NT2/D1 (cell line): Measurements from ENCODE around the gene ZNF396.

Experiments
- DNase-seq: peaks from one replicate; pipeline ENCODE4 v3.0.0-alpha.2; 2011; ENCODE audit warnings: low read depth, low spot score
- H3K27me3 ChIP-seq: 2 replicates; pipeline ENCODE4 v1.6.0; 2011; ENCODE audit warnings: mild to moderate bottlenecking; ENCODE audit not compliant: insufficient read length, insufficient read depth
- H3K36me3 ChIP-seq: 2 replicates; pipeline ENCODE4 v1.6.1; 2011; ENCODE audit warnings: mild to moderate bottlenecking, low read length, mixed read lengths; ENCODE audit not compliant: insufficient read depth, insufficient read length
- H3K4me1 ChIP-seq: 2 replicates; pipeline ENCODE4 v1.5.1; 2011; ENCODE audit not compliant: insufficient read depth, insufficient read length
- H3K4me3 ChIP-seq: 2 replicates; pipeline ENCODE4 v1.5.1; 2011; ENCODE audit warnings: low read depth; ENCODE audit not compliant: insufficient read length
- H3K9ac ChIP-seq: 2 replicates; pipeline ENCODE4 v1.6.0; 2011; ENCODE audit warnings: low read depth; ENCODE audit not compliant: insufficient read length
- H3K9me3 ChIP-seq: 2 replicates; pipeline ENCODE4 v1.5.1; 2011; ENCODE audit warnings: mild to moderate bottlenecking, low read length; ENCODE audit not compliant: insufficient read depth
- SUZ12 ChIP-seq: IDR thresholded peaks from 2 replicates; pipeline ENCODE4 v1.6.1; 2011; ENCODE audit not compliant: insufficient read length, insufficient read depth; ENCODE audit errors: extremely low read depth
- YY1 ChIP-seq: IDR thresholded peaks from 2 replicates; pipeline ENCODE4 v1.6.1; 2011; ENCODE audit not compliant: insufficient read length, insufficient read depth
- ZNF274 ChIP-seq: IDR thresholded peaks from 2 replicates; pipeline ENCODE4 v1.6.1; 2011; ENCODE audit warnings: mild to moderate bottlenecking, low read depth, low read length

The ZNF396 gene

DNA sequence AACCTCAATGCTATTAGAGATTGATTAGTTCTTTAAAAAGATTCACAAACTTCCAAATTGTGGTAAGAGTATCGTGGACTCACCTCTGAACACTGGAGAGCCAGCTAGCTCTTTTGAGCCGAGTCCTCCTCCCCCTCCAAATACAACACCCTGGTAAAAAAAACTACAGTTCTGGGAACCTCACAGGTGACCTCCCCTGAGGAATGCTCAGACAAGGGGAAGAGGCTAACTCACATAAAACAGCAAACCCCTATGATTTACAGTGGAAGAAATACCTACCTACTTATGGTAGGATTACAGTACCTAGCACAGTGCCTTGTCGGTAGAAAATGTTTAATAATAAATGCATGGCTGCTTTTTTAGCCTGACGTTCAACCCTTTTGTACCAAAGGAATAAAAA lies 41.3 kb downstream of the ZNF396 start:
- Histone ChIP-seq H3K9ac (no peak overlapping the region), H3K9me3 (no peaks in the 10 kb centered on the region), H3K4me3 (no peak overlapping the region), H3K36me3 (peaks cover 86% of the 10 kb centered on the region), H3K27me3 (no peaks in the 10 kb centered on the region), H3K4me1 (no peaks in the 10 kb centered on the region)
- TF ChIP-seq ZNF274 (no peak), SUZ12 (no peak), YY1 (no peak)
- DNase-seq, result no peak

DNA sequence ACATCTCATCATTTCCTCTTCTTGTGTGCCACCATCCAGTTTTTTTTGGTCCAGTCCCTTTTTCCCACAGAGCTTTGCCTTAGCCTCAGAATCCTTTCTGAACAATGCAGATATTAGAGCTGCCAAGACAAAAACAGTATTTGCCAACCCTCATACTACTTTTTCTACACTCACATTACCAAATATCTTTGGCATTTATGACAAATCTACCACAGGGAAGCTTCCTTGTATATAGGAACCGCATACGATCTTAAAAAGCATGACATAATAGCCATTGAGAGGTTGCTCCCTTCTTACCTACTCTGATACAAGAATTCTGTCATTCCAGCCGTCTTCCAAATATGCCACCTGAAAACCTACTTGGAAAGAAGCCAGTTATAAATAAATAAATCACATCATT lies 42.3 kb downstream of the ZNF396 start:
- TF ChIP-seq ZNF274 (no peak), SUZ12 (no peak), YY1 (no peak)

DNA sequence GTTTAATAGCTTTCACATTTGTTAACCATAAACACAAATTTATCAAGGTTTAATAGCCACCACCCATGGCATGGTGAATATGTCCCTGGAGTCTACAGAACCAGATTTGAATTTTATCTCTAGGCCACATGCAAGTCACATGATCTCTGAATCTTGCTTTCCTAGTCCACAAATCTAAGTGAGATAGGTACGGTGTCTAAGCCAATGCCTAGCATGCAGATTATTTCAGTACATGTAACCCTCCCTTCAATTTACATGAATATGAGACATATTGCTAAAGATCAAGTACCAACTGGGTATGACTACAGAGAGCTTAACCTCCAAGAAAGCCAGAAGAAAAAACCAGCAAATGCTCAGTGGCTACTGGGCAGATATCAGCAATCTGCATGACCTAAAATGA lies 42.9 kb downstream of the ZNF396 start:
- TF ChIP-seq YY1 (no peak), SUZ12 (no peak), ZNF274 (no peak)
- peaks cover 69% of the 10 kb centered on the region for H3K36me3 ChIP-seq
- H3K4me1 ChIP-seq, result no peaks in the 10 kb centered on the region
- H3K9me3 ChIP-seq, result no peaks in the 10 kb centered on the region
- H3K9ac ChIP-seq, result no peak overlapping the region
- no peak for DNase-seq
- H3K4me3 ChIP-seq, result no peak overlapping the region
- H3K27me3 ChIP-seq, result no peaks in the 10 kb centered on the region

More for the DNA sequence above, 42.3 kb downstream of the ZNF396 start:
- no peaks in the 10 kb centered on the region for H3K9me3 ChIP-seq
- H3K4me3 ChIP-seq, result no peak overlapping the region
- H3K36me3 ChIP-seq, result peaks cover 75% of the 10 kb centered on the region
- no peaks in the 10 kb centered on the region for H3K27me3 ChIP-seq
- no peak overlapping the region for H3K9ac ChIP-seq
- DNase-seq, result no peak
- no peaks in the 10 kb centered on the region for H3K4me1 ChIP-seq

DNA sequence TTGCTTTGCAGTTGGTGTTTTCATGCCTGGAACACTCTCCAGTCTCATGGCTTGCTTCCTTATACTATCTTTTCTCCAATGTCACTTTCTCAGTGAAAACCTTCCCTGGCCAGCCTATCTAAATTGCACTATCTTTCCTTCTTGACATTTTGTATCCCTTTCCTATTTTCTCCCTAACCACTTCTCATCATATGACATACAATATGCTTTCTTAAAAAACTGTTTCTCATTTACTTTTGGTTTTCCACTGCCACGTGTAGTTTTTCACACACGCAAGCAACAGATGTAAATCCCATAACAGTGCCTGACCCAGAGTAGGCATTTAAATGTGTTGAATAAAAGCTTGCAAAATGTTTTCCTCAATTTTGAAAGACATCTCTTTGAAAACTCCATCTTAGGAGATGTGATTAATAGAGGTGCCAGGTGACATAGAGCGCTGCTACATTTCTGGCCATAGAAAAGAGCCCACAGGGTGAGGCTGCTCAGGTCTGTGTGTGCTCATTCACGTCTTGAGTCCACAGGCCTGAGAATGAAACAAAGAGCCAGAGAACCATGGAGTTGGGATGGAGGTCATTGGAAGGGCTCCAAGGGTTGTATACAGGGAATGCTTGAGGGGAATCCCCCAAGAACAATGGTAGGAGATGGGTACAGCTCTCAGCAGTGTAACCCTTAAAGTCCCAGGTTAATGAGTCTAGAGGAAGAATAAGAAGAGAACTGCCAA lies 45.6 kb downstream of the ZNF396 start:
- no peaks in the 10 kb centered on the region for H3K27me3 ChIP-seq
- H3K36me3 ChIP-seq, result peaks cover 44% of the 10 kb centered on the region
- H3K9me3 ChIP-seq, result no peaks in the 10 kb centered on the region
- no peak overlapping the region for H3K9ac ChIP-seq
- DNase-seq, result no peak
- TF ChIP-seq ZNF274 (no peak), YY1 (no peak), SUZ12 (no peak)
- H3K4me1 ChIP-seq, result no peaks in the 10 kb centered on the region
- no peak overlapping the region for H3K4me3 ChIP-seq

DNA sequence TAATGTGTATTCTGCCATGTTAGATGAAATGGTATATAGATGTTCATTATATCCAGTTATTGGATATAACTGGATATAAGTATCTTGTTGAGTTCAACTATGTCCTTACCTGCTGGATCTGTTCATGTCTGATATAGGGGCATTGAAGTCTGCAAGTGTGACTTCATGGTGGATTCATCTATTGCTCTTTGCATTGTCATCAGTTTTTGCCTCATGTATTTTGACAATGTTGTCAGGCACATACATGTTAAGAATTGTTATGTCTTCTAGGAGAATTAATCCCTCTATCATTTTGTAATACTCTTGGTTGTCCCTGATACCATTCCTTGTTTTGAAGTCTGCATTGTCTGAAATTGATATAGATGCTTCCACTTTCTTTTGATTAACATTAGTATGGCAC lies 48.3 kb downstream of the ZNF396 start:
- no peaks in the 10 kb centered on the region for H3K27me3 ChIP-seq
- H3K9me3 ChIP-seq, result no peaks in the 10 kb centered on the region
- TF ChIP-seq SUZ12 (no peak), ZNF274 (no peak), YY1 (no peak)
- H3K4me3 ChIP-seq, result no peak overlapping the region
- H3K9ac ChIP-seq, result no peak overlapping the region
- H3K36me3 ChIP-seq, result peaks cover 18% of the 10 kb centered on the region
- H3K4me1 ChIP-seq, result no peaks in the 10 kb centered on the region
- DNase-seq, result no peak

DNA sequence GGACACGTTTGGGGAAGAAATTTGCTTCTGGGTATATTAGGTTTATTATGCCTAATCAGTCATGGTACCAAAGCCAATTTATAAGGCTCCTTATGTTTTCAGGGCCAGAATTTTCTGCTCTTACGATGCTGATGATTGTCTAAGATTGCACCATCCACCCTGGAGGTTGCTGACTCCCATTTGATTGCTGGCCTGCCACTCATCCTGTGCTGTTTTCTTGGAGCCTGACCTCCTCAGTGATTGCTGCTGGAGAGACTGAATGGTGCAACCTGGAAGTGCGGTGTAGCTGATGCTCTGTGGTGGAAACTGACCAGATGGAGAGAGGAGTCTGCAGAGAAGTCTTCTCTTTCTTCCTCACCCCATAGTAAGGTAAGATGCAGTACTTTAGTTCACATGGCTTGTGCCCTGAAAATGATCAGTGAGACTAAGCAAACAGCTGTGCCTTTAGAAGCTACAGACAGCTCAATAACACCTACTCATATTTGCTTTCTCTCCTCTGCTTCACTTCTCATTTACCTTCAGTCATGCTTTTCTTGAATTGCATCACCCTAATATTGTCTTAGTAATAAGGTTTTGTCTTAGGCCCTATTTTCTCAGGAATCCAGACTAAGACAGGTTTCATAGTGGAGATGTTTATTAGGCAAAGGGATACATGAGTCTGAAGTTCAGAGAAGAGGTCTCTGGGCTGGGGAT lies 50.3 kb downstream of the ZNF396 start:
- no peaks in the 10 kb centered on the region for H3K27me3 ChIP-seq
- H3K4me3 ChIP-seq, result no peak overlapping the region
- H3K36me3 ChIP-seq, result peaks cover 1% of the 10 kb centered on the region
- H3K9me3 ChIP-seq, result no peaks in the 10 kb centered on the region
- no peaks in the 10 kb centered on the region for H3K4me1 ChIP-seq
- TF ChIP-seq ZNF274, result no peak
- no peak for TF ChIP-seq SUZ12
- no peak for TF ChIP-seq YY1
- DNase-seq, result no peak
- no peak overlapping the region for H3K9ac ChIP-seq

DNA sequence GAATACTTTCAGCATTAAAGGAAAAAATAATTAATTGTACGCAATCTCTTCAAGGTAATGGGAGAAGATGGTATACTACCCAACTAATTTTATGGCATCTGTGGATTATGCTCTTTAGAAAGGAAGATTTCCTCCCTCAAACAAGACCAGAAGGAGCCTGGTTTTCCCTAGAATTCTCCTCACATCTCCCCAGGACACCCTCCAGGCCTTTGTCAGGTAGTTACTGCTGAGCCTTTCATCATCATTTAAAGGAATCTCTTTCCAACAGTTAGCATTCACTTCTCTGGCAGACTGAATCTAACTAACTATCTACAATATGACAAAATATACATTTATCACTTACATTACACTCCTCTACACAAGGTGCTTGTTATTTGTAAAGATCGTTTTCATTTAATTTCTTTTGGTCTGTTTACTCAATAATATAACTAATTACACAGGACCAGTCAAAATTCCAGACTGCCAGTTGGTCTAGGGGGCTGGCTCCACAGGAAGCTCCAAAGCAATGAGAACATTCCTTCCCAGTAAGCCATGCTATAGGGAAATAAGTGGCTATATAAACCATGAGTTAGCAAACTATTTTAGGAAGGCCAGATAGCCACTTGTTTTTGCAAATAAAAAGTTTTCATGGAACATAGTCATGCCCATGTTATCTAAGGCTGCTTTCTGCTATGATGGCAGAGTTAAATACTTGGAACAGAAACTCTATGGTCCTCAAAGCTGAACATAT lies 52.0 kb downstream of the ZNF396 start:
- Histone ChIP-seq H3K4me3 (no peak overlapping the region), H3K4me1 (no peaks in the 10 kb centered on the region), H3K36me3 (no peaks in the 10 kb centered on the region), H3K27me3 (no peaks in the 10 kb centered on the region), H3K9me3 (no peaks in the 10 kb centered on the region), H3K9ac (no peak overlapping the region)
- no peak for DNase-seq
- TF ChIP-seq YY1 (no peak), ZNF274 (no peak), SUZ12 (no peak)
